Fibroblast of skin of left quadriceps (primary cell): ENCODE data around the gene BBX.

Experiments used
- DNase-seq, 2 experiments: peaks; one replicate each; pipeline ENCODE4 v3.0.0-alpha.2; 2013; ENCODE audit warnings: low read depth in 2 of 2

Gene BBX

DNA sequence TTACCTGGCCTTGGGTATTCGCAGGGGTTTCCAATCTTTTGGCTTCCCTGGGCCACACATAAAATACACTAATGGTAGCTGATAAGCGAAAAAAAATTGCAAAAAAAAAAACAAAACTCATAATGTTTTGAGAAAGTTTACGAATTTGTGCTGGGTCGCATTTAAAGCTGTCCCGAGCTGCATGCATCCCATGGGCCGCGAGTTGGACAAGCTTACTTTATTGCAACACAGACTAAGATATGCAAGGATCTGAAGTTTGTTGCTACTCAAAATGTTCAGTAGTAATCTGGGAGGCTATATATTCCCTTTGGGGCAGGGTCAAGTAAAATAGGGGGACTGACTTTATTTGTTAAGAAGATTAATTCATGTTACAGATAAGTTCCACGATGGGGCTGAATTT is 320.2 kb downstream of the BBX start:
- DNase-seq = no peak

DNA sequence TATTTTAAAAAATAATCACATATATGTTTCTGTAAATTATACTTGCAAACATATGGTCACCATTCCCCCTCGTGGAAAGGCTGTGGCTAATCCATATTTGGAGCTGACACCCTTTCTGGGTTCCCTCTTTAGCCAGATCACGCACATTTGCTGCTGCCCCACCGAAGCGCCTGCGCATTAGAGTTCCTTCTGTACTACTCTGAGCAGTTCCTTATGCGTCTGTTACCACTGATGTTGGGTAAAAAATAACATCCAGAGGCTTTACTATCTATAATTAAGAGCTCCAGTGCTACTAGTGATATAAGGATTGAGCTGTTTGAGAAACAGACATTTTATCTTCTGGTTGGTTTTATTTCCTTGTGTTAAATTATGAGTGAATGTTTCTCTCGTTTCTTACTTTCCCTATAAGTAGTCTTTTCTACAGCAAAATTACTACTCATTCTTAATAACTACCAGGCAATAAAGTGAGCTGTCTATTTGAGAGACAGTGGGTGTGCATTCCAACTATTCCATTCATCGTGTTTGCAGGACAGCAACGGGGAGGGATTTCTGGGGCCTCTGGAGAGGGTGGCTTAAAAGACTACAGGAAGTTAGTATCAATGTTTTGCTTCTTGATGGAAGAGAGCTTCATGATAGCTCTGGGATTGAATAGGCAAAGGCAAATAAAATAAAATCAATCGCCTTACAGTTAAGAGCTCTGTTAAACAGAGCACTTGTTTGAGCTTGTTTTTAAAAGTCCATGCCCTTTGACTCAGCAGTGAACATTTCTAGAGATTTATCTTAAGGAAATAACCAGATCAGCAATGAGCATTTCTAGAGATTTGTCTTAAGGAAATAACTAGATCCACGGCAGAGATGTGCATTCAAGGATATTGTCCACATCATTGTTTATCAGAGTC is 322.9 kb downstream of the BBX start:
- DNase-seq = peak; percentile 24 to 32

DNA sequence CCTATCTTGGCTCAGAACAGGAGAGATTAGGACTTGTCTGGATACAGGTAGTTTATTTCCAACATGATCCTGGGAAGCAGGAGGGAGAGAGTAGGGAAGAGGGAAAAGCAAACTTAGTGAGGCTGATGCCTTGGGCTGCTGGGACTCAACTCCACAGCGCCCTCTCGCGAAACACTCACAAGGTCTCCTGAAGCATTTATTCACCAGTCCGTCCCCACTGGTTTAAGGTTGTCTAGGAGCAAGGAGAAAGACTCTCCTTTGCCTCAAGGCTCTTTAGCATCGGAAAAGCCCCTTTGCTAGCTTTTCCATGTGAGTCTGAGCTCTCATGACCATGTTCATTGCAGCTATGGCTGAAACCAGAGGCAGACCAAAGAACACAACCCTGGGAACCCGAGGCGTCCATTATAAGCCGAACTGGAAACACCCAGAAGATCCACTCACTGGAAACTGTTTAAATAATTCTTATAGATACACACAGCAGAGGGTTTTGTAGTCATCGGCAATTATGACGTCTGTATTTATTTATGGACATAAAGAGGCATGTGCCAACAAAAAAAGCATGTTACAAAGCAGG is 323.6 kb downstream of the BBX start:
- DNase-seq = peak; percentile 18 to 20

DNA sequence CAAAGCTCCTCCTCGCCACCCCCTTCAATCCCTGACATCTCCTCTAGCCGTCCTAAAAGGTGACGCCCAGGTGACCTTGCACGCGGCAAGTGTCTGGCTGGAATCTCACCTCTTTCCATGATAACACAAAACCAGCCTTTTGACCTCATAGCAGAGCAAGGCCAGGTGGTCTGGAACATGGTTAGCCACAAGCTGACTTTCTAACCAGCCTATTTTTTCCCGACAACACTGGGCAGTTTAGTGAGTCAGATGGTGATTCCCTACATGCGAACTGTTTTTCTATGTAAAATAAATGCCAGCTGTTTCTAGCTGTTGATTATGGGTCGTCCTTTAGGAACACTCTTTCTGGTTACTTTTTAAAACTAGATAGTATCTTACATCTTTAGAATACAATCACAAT is 325.0 kb downstream of the BBX start:
- DNase-seq = no peak

DNA sequence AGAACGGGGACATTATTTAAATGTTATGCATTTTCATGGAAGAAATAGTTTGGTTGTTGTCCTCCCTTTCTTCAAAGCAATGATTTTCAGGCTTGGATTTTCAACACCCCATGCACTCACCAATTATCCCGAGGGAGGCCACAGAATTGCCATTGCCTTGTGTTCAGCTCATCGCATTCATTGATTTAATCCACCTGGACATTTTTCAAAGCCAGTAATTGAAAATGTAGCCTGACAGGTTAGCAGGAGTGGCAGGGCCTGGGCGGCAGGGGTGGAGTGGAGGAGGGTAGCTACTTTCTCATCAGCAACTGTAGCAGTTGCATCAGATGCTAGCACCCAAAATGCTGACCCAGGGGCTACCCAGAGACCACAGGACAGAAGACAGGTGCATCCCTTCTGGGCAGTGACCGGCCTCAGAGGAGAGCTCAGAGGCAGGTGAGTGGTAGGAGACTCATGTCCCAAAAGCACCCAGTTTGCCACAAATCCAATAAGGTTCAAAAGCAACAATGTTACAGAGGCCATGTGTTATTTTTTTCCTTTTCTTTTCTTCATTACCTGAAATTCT is 325.7 kb downstream of the BBX start:
- no peak for DNase-seq

DNA sequence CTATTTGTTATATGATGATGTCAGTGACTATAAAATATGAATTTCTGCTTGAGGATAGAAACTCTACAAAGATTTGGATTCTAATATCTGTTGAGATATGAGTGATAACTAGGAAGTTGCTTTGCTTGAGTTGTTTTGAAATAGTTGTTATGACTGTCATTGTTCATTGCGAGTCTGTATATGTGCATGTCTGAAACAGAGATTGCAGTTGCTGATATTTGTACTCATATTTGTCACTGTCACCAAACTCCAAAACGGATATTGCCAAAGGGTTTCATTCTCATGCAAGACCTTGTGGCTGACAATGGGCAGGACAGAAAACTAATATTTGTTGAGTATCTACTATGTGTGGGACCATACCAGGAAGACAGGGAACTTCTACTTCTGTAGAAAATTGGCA is 327.9 kb downstream of the BBX start:
- DNase-seq = no peak

DNA sequence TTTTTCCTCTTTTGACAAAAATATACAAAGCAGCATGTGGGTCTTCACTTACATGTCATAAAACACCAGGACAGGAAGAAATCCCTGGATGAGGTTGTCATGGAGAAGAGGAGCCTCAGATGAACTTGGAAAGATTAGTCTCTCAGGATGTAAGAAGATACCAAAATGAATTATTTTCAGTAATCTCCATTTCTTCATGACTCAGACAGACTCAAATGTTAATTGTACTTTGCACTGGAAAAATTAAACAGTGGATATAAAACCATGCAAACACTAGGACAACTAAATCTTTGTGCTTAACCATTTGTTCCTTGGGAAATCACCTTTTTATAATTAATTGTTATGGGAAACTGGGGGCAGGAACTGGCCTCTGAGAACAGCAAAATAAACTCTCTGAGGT is 331.1 kb downstream of the BBX start:
- DNase-seq = no peak

DNA sequence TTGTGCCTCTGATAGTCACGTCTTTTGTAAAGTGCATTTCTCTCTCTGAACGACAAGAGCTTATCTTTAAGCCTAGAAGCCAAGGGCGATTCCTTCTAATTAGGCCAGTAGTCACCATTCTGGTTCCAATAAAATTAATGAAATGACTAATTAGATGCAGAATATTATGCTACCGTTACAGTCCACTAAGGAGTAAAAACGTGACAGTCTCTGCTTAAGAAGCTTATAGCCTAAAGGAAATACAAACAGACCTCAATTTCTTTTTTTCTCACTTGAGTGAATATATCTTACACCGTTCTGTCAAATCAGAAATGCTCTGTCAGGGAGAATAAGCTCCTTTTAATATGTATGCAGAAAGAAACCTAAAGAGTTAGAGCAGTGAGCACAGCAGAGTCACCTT is 332.0 kb downstream of the BBX start:
- no peak for DNase-seq

DNA sequence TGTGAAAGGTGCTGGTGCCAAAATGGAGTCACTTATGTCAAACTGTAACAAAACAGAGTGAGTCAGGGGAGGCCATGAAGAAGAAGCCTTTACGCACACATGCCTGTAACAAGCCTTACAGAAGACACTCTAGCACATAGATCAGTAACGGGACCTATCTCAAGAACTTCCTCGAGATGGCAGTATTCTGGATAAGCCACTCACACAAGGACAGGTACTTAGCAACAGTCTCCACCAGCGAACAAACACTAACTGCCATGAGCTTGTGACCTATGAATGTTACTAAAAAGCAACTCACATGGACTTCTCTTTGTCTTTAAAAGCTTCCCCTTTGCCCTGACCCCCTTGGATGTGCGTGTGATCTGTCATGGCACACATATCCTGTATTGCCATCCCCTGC is 332.9 kb downstream of the BBX start:
- no peak for DNase-seq

DNA sequence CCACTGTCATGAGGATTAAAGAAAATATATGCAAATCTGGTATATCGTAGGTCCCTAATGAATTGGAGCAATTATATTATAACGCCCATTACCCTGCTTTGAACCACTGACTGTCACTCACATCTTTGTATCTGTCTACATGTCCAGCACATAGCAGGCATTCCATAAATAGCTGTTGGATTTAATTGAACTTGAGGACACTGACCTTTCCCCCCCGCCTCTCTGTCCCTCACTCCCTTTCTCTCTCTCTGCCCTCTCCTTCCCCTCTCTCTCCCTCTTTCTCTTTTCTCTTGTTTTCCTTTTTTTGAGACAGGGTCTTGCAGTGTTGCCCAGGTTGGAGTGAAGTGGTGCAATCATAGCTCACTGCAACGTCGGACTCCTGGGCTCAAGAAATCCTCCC is 335.1 kb downstream of the BBX start:
- no peak for DNase-seq

DNA sequence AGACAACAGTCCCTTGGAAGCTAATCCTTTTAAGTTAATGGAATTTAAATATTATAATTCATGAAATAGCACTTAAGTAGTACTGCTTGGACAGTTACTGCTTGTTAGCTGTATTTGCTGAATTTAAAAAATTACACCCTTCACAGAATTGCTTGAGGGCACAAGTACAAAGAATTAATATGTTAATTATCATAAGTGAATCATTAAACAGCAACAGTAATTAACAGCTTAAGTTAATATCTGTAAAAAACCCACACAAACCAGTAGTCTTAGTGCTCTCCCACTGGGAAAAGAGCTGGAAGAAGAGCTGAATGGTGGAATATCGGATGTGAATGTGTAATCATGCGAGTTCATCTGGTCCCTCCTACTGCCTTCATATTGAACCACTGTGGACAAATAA is 336.1 kb downstream of the BBX start:
- no peak for DNase-seq
